SK-N-SH (cell line): ENCODE results near the gene ELOVL6. TPM values are rescaled to one million over a fixed set of nuclear protein-coding genes. Genes with fewer than 3 reads are reported as not detected.
A peak's percentile ranks its signal among the peaks of the same experiment; 100 is the strongest.

Experiments
- CTCF ChIA-PET: fragments of 300-600, 350-600 bp; formaldehyde crosslinking; extraction: SDS; loops from one replicate; lab custom pipeline; 2021; lab: Yijun Ruan, JAX
- POLR2A ChIA-PET: fragments of 350-600 bp; sonication (Branson Sonifier 250); formaldehyde crosslinking; extraction: SDS; loops from one replicate; lab custom pipeline; 2020; ENCODE audit warnings: antibody characterized with exemption, inconsistent platforms; lab: Yijun Ruan, JAX
- DNase-seq: peaks from one replicate; pipeline ENCODE4 v3.0.0; 2012
- H2AFZ ChIP-seq: fragments of 200-600 bp; sonication (generic); 2 replicates; pipeline ENCODE4 v1.8.1; 2016; ENCODE audit warnings: antibody characterized with exemption, mild to moderate bottlenecking, low read depth
- H3F3A ChIP-seq: fragments of 200-600 bp; sonication (generic); replicated peaks from 2 replicates; pipeline ENCODE3; 2016; ENCODE audit warnings: antibody characterized with exemption, mild to moderate bottlenecking; ENCODE audit not compliant: insufficient read depth
- H3K27ac ChIP-seq, 2 experiments: fragments of 200-500 bp in 1 of 2; fragments of 200-600 bp in 1 of 2; sonication (Bioruptor generic) in 1 of 2; sonication (generic), shearing (Covaris generic) in 1 of 2; 2 replicates each; pipeline versions ENCODE4 v1.5.1 to v1.6.1; 2014 to 2016; ENCODE audit warnings: low read depth in 2 of 2, inconsistent platforms in 1 of 2, low read length in 1 of 2, mild to moderate bottlenecking in 1 of 2, mixed read lengths in 1 of 2
- H3K27me3 ChIP-seq: fragments of 200-600 bp; sonication (generic), shearing (Covaris generic); 2 replicates; pipeline ENCODE4 v1.6.1; 2016; ENCODE audit warnings: mixed run types; ENCODE audit not compliant: insufficient read depth
- H3K36me3 ChIP-seq, 2 experiments: fragments of 200-500 bp in 1 of 2; fragments of 200-600 bp in 1 of 2; sonication (Bioruptor generic) in 1 of 2; sonication (generic) in 1 of 2; replicated peaks in 1 of 2; 2 replicates each; pipeline versions ENCODE3 to v1.5.1; 2014 to 2016; ENCODE audit warnings: low read length in 1 of 2, mild to moderate bottlenecking in 1 of 2; ENCODE audit not compliant: insufficient read depth in 2 of 2, control insufficient read depth in 1 of 2
- H3K4me1 ChIP-seq, 2 experiments: fragments of 200-500 bp in 1 of 2; fragments of 200-600 bp in 1 of 2; sonication (Bioruptor generic) in 1 of 2; sonication (generic), shearing (Covaris generic) in 1 of 2; 2 replicates each; pipeline versions ENCODE4 v1.5.1 to v1.6.1; 2014 to 2016; ENCODE audit warnings: low read depth in 1 of 2, low read length in 1 of 2, mixed run types in 1 of 2; ENCODE audit not compliant: insufficient read depth in 2 of 2, control insufficient read depth in 1 of 2
- H3K4me2 ChIP-seq: fragments of 200-600 bp; sonication (generic), shearing (Covaris generic); 2 replicates; pipeline ENCODE4 v1.6.1; 2017; ENCODE audit warnings: mixed run types
- H3K4me3 ChIP-seq, 2 experiments: fragments of 200-500 bp in 1 of 2; fragments of 200-600 bp in 1 of 2; sonication (Bioruptor generic) in 1 of 2; sonication (generic), shearing (Covaris generic) in 1 of 2; 2 replicates each; pipeline versions ENCODE4 v1.5.1 to v1.8.1; 2014 to 2016; ENCODE audit warnings: low read depth in 2 of 2, inconsistent platforms in 1 of 2, low read length in 1 of 2, mild to moderate bottlenecking in 1 of 2, mixed read lengths in 1 of 2, moderate library complexity in 1 of 2
- H3K79me2 ChIP-seq: fragments of 200-600 bp; sonication (generic); 2 replicates; pipeline ENCODE4 v1.8.1; 2017; ENCODE audit warnings: mild to moderate bottlenecking; ENCODE audit not compliant: insufficient read depth
- H3K9ac ChIP-seq: fragments of 200-600 bp; sonication (generic); 2 replicates; pipeline ENCODE4 v1.6.1; 2017; ENCODE audit warnings: mixed run types
- H3K9me2 ChIP-seq: fragments of 200-600 bp; sonication (generic); 2 replicates; pipeline ENCODE4 v1.6.1; 2017; ENCODE audit warnings: mixed run types
- H3K9me3 ChIP-seq: fragments of 200-600 bp; sonication (generic); 2 replicates; pipeline ENCODE4 v1.6.1; 2017; ENCODE audit warnings: mixed run types, mild to moderate bottlenecking, moderate library complexity
- H4K20me1 ChIP-seq: fragments of 200-600 bp; sonication (generic); 2 replicates; pipeline ENCODE4 v1.6.1; 2017; ENCODE audit warnings: mild to moderate bottlenecking, mixed run types; ENCODE audit not compliant: insufficient read depth
- EP300 ChIP-seq, 2 experiments: IDR thresholded peaks; 2 replicates each; pipeline versions ENCODE4 v1.4.0 to v1.6.1; 2012; ENCODE audit warnings: borderline replicate concordance in 1 of 2, low read depth in 1 of 2, low read length in 1 of 2
- FOSL2 ChIP-seq: IDR thresholded peaks from 2 replicates; pipeline ENCODE4 v1.4.0; 2012; ENCODE audit warnings: low read depth, mild to moderate bottlenecking, moderate library complexity, borderline replicate concordance
- JUND ChIP-seq: IDR thresholded peaks from 2 replicates; pipeline ENCODE4 v1.4.0; 2012
- MXI1 ChIP-seq: IDR thresholded peaks from 2 replicates; pipeline ENCODE4 v1.6.1; 2012; ENCODE audit warnings: mild to moderate bottlenecking, low read depth, low read length, improper control_type of control experiment
- NRF1 ChIP-seq: IDR thresholded peaks from 2 replicates; pipeline ENCODE4 v1.6.1; 2012; ENCODE audit warnings: low read depth, mild to moderate bottlenecking, low read length
- RAD21 ChIP-seq: IDR thresholded peaks from 2 replicates; pipeline ENCODE4 v1.6.1; 2012; ENCODE audit warnings: mild to moderate bottlenecking, low read length
- RFX5 ChIP-seq: IDR thresholded peaks from 2 replicates; pipeline ENCODE4 v1.6.1; 2012; ENCODE audit warnings: mild to moderate bottlenecking, improper control_type of control experiment, low read length
- RXRA ChIP-seq: IDR thresholded peaks from 2 replicates; pipeline ENCODE4 v1.4.0; 2012; ENCODE audit warnings: low read depth, mild to moderate bottlenecking, borderline replicate concordance
- TEAD4 ChIP-seq: IDR thresholded peaks from 2 replicates; pipeline ENCODE4 v1.4.0; 2012; ENCODE audit warnings: mild to moderate bottlenecking, borderline replicate concordance; ENCODE audit not compliant: insufficient read depth
- WGBS: methylation state at CpG from one replicate; pipeline ENCODE4 v1.1.6; 2017; ENCODE audit warnings: low lambda C conversion rate; 5-methylcytosine and 5-hydroxymethylcytosine counted together
- polyA plus RNA-seq, 3 experiments: library from polyadenylated mRNA; depleted of rRNA; stranded (reverse); fragments of >200 nt; gene quantifications; 2 replicates each; pipeline ENCODE4 v1.2.3, GENCODE V29; 2012
- TF ChIP-seq, protein P1 (sequence below): IDR thresholded peaks from 2 replicates; pipeline ENCODE4 v1.6.1; 2012; ENCODE audit warnings: mild to moderate bottlenecking, low read depth, low read length, moderate library complexity
- TF ChIP-seq, protein P2 (sequence below): IDR thresholded peaks from 2 replicates; pipeline ENCODE4; 2012
- TF ChIP-seq, protein P3 (sequence below): IDR thresholded peaks from 2 replicates; pipeline ENCODE4 v1.4.0; 2012; ENCODE audit warnings: low read depth, borderline replicate concordance
- TF ChIP-seq, protein P4 (sequence below): IDR thresholded peaks from 2 replicates; pipeline ENCODE4 v1.4.0; 2012; ENCODE audit warnings: low read depth
- TF ChIP-seq, protein P5 (sequence below): IDR thresholded peaks from 2 replicates; pipeline ENCODE4 v1.4.0; 2012; ENCODE audit warnings: low read depth, borderline replicate concordance

The ELOVL6 gene
- polyA plus RNA-seq, 1 of the 3 experiments (the other 2 are of a cell fraction): 9.0 TPM

DNA sequence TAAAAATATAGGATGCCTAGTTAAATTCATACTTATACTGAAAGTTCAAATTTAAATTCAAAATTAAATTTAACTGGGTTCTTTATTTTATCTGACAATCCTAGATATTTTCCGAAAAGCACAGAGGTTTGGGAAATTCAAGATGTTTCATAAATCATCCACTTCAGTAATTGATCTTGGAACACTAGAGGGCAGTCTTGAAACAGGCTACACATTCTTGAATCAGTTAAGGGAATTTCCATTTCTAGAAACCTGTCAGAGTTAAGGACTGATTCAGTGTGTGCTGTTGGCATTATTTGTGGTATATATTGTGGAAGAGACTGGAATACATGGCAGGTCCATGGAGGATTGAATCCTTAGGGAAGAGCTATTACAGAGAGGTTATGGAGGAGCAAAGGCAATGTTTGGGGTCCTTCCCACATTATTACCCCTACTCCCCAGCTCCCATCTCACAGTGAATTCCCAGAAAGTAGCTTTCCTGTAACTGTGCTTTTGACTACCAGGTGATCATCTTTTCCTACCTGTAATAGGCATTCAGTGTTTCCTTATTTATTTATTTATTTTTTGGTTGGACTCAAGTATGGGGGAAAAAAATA, 192.9 kb downstream of the ELOVL6 start (continued):
- TF ChIP-seq, protein P1, sequence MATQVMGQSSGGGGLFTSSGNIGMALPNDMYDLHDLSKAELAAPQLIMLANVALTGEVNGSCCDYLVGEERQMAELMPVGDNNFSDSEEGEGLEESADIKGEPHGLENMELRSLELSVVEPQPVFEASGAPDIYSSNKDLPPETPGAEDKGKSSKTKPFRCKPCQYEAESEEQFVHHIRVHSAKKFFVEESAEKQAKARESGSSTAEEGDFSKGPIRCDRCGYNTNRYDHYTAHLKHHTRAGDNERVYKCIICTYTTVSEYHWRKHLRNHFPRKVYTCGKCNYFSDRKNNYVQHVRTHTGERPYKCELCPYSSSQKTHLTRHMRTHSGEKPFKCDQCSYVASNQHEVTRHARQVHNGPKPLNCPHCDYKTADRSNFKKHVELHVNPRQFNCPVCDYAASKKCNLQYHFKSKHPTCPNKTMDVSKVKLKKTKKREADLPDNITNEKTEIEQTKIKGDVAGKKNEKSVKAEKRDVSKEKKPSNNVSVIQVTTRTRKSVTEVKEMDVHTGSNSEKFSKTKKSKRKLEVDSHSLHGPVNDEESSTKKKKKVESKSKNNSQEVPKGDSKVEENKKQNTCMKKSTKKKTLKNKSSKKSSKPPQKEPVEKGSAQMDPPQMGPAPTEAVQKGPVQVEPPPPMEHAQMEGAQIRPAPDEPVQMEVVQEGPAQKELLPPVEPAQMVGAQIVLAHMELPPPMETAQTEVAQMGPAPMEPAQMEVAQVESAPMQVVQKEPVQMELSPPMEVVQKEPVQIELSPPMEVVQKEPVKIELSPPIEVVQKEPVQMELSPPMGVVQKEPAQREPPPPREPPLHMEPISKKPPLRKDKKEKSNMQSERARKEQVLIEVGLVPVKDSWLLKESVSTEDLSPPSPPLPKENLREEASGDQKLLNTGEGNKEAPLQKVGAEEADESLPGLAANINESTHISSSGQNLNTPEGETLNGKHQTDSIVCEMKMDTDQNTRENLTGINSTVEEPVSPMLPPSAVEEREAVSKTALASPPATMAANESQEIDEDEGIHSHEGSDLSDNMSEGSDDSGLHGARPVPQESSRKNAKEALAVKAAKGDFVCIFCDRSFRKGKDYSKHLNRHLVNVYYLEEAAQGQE: no peak
- no peak for TF ChIP-seq RFX5
- no peak for TF ChIP-seq EP300 (IDR thresholded peaks at IDR 0.05; ENCODE audit: borderline replicate concordance in 1 of 2, low read depth in 1 of 2, low read length in 1 of 2)
- TF ChIP-seq, protein P2, sequence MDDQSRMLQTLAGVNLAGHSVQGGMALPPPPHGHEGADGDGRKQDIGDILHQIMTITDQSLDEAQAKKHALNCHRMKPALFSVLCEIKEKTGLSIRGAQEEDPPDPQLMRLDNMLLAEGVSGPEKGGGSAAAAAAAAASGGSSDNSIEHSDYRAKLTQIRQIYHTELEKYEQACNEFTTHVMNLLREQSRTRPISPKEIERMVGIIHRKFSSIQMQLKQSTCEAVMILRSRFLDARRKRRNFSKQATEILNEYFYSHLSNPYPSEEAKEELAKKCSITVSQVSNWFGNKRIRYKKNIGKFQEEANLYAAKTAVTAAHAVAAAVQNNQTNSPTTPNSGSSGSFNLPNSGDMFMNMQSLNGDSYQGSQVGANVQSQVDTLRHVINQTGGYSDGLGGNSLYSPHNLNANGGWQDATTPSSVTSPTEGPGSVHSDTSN: peak; percentile 30; the same call in 1 of the 2 replicates
- no peak for TF ChIP-seq MXI1

DNA sequence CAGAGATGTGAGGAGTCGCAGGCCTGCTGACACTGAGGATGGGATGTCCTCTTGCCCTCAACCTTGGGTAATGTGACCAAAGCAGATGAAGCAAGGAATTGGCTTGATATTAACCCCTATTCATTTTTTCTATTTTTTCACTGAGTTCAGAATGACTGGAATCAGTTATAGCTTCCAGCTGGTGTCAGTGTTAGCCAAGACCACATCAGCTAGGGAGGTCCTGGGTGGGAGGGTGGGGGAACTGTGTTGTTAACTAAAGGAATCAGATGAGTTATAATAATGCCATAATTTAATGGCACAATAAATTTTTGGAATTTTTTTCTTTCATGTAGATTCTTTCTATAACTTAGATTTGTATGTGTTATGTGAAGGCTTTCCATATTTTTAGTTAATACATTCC, 193.9 kb downstream of the ELOVL6 start:
- Histone ChIP-seq H3K27ac (no peak overlapping the region), H3K4me3 (no peak overlapping the region), H3K9me3 (no peaks in the 10 kb centered on the region), H3K4me1 (no peaks in the 10 kb centered on the region; a peak in 1 of 4 replicates), H2AFZ (no peak overlapping the region), H4K20me1 (no peaks in the 10 kb centered on the region), H3K27me3 (no peaks in the 10 kb centered on the region), H3K79me2 (no peaks in the 10 kb centered on the region), H3K9ac (no peak overlapping the region), H3K4me2 (no peak overlapping the region), H3F3A (no peaks in the 10 kb centered on the region), H3K36me3 (no peaks in the 10 kb centered on the region), H3K9me2 (no peaks in the 10 kb centered on the region)
- ChIA-PET POLR2A (no interaction called here), CTCF (interaction anchor here (0.6 to 19.2 kb wide), 4 partner anchors 206 to 978 kb away, joined by 4 to 591 read pairs (median 10); no protein-coding TSS in a partner anchor)
- no peak for DNase-seq
- 83% methylated on average over 1 of the region's 1 CpG for WGBS
- TF ChIP-seq, protein P3, sequence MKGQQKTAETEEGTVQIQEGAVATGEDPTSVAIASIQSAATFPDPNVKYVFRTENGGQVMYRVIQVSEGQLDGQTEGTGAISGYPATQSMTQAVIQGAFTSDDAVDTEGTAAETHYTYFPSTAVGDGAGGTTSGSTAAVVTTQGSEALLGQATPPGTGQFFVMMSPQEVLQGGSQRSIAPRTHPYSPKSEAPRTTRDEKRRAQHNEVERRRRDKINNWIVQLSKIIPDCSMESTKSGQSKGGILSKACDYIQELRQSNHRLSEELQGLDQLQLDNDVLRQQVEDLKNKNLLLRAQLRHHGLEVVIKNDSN: no peak
- TF ChIP-seq JUND: no peak
- TF ChIP-seq RFX5: no peak
- no peak for TF ChIP-seq RXRA
- TF ChIP-seq EP300 (IDR thresholded peaks at IDR 0.05; ENCODE audit: borderline replicate concordance in 1 of 2, low read depth in 1 of 2, low read length in 1 of 2): no peak
- no peak for TF ChIP-seq NRF1
- TF ChIP-seq RAD21: no peak
- TF ChIP-seq, protein P1: no peak
- TF ChIP-seq, protein P2: no peak
- TF ChIP-seq FOSL2: no peak
- no peak for TF ChIP-seq TEAD4
- TF ChIP-seq, protein P4, sequence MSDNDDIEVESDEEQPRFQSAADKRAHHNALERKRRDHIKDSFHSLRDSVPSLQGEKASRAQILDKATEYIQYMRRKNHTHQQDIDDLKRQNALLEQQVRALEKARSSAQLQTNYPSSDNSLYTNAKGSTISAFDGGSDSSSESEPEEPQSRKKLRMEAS: no peak
- TF ChIP-seq, protein P5, sequence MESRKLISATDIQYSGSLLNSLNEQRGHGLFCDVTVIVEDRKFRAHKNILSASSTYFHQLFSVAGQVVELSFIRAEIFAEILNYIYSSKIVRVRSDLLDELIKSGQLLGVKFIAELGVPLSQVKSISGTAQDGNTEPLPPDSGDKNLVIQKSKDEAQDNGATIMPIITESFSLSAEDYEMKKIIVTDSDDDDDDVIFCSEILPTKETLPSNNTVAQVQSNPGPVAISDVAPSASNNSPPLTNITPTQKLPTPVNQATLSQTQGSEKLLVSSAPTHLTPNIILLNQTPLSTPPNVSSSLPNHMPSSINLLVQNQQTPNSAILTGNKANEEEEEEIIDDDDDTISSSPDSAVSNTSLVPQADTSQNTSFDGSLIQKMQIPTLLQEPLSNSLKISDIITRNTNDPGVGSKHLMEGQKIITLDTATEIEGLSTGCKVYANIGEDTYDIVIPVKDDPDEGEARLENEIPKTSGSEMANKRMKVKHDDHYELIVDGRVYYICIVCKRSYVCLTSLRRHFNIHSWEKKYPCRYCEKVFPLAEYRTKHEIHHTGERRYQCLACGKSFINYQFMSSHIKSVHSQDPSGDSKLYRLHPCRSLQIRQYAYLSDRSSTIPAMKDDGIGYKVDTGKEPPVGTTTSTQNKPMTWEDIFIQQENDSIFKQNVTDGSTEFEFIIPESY: no peak
